MCF 10A (cell line): ENCODE measurements around the gene SNX32. TPM values are rescaled to one million over a fixed set of nuclear protein-coding genes. Genes with fewer than 3 reads are reported as not detected.

Source experiments
- BruUV-seq: library from RNA; stranded (reverse); fragments of 400-500 nt; replicated peaks from 2 replicates; lab custom pipeline; 2021; lab: Mats Ljungman, UMichigan
- CTCF ChIA-PET: fragments of 300-600 bp; sonication (Branson Sonifier 250); formaldehyde crosslinking; extraction: SDS; loops from one replicate; lab custom pipeline; 2021; ENCODE audit warnings: antibody characterized with exemption, inconsistent platforms; lab: Yijun Ruan, JAX
- POLR2A ChIA-PET: fragments of 300-600, 350-650 bp; sonication (Branson Sonifier 250); formaldehyde crosslinking; extraction: SDS; loops from one replicate; lab custom pipeline; 2020; ENCODE audit warnings: antibody characterized with exemption, inconsistent platforms; lab: Yijun Ruan, JAX
- DNase-seq: peaks from one replicate; pipeline ENCODE4 v3.0.0-alpha.2; 2018; ENCODE audit not compliant: unreplicated experiment
- H3K27ac Mint-ChIP-seq: one replicate; pipeline ENCODE4 v1.8.0; 2022; ENCODE audit warnings: mild to moderate bottlenecking, low read depth, mixed read lengths; ENCODE audit not compliant: unreplicated experiment
- H3K27me3 Mint-ChIP-seq: one replicate; pipeline ENCODE4 v1.8.0; 2022; ENCODE audit warnings: mixed read lengths; ENCODE audit not compliant: insufficient read depth, unreplicated experiment
- H3K36me3 Mint-ChIP-seq: one replicate; pipeline ENCODE4 v1.8.0; 2022; ENCODE audit warnings: mild to moderate bottlenecking, moderate library complexity, mixed read lengths; ENCODE audit not compliant: insufficient read depth, unreplicated experiment
- H3K4me1 Mint-ChIP-seq: one replicate; pipeline ENCODE4 v1.8.0; 2022; ENCODE audit warnings: mixed read lengths; ENCODE audit not compliant: insufficient read depth, unreplicated experiment
- H3K4me3 Mint-ChIP-seq: one replicate; pipeline ENCODE4 v1.8.0; 2022; ENCODE audit warnings: mild to moderate bottlenecking, moderate library complexity, mixed read lengths; ENCODE audit not compliant: unreplicated experiment
- H3K9me3 Mint-ChIP-seq: one replicate; pipeline ENCODE4 v1.8.0; 2022; ENCODE audit warnings: mixed read lengths; ENCODE audit not compliant: unreplicated experiment
- CTCF ChIP-seq: fragments of 200-600 bp; IDR thresholded peaks from one replicate; pipeline ENCODE4 v1.8.0; 2022; ENCODE audit warnings: antibody characterized with exemption, mild to moderate bottlenecking; ENCODE audit not compliant: unreplicated experiment
- intact Hi-C: fragments of 100-400 bp; cut with micrococcal nuclease; formaldehyde crosslinking; loops from 2 replicates; pipeline ENCODE4 v1.14.1; 2022
- total RNA-seq: library from RNA; stranded (reverse); gene quantifications from 2 replicates; pipeline ENCODE4 v1.2.3, GENCODE V29; 2022

SNX32 gene
- total RNA-seq, 1 experiment from 2014 or later, result not detected

DNA sequence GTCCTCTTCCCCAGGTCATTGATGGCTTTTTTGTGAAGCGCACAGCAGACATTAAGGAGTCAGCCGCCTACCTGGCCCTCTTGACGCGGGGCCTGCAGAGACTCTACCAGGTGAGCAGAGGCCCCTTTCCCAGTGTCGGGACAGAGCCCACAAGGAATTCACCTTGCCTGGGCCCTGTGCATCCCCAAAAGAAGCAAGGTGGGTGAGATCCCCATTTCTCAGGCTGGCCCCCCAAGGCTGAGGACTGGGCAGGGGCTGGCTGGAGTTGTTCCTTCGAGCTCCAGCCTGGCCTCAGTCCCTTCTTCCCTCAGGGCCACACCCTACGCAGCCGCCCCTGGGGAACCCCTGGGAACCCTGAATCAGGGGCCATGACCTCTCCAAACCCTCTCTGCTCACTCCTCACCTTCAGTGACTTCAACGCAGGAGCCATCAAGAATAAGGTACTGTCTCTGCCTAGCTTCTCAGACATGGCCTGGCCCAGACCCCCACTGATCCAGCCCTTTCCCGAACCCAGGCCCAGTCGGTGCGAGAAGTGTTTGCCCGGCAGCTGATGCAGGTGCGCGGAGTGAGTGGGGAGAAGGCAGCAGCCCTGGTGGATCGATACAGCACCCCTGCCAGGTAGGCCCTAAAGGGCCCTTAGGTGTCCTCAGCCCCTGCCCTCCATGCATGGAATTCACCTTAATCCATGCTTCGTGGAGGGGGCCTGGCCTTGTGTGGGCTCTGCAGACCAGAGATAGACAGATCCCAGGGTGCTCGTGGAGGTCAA is 31.1 kb downstream of the SNX32 start:
- H3K4me1 Mint-ChIP-seq, result peaks cover 17% of the 10 kb centered on the region
- H3K9me3 Mint-ChIP-seq, result no peaks in the 10 kb centered on the region
- H3K36me3 Mint-ChIP-seq, result peaks cover 38% of the 10 kb centered on the region
- no TSS peak for BruUV-seq
- no peak overlapping the region for H3K4me3 Mint-ChIP-seq
- intact Hi-C loops, result no loop called here
- H3K27ac Mint-ChIP-seq, result no peak overlapping the region
- no peak for TF ChIP-seq CTCF
- ChIA-PET CTCF (interaction anchor here (1.0 kb wide), 1 partner anchor 36 kb away, joined by 4 read pairs; the partner anchor contains the start of gene FOSL1), POLR2A (no interaction called here)
- no peaks in the 10 kb centered on the region for H3K27me3 Mint-ChIP-seq
- DNase-seq, result no peak

DNA sequence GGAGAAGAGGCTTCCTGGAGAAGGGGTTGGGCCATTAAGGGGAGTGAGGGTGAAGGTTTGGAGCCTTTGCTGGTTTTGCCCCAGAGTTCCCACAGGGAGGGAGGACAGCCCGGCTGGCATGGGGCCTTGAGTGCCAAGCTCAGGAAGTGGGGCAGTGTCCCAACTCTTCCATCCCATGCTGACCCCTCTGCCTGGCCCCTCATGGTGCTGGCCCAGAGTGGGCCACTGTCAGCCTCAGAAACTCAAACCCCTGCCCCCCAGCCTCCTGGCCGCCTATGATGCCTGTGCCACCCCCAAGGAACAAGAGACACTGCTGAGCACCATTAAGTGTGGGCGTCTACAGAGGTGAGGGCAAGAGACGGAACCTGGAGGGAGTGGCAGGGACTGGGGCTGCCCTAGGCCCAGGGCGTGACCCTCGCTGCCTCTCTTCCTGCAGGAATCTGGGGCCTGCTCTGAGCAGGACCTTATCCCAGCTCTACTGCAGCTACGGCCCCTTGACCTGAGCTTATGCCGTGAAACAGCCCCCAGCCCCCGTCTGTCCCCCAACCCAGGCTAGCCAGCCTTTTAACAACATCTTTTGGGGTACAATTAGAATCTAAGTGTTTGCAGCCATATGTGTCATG is 31.9 kb downstream of the SNX32 start:
- BruUV-seq, result no TSS peak
- intact Hi-C loops, result no loop called here
- Mint-ChIP-seq H3K9me3 (no peaks in the 10 kb centered on the region), H3K27me3 (no peaks in the 10 kb centered on the region), H3K36me3 (peaks cover 38% of the 10 kb centered on the region), H3K27ac (no peak overlapping the region), H3K4me3 (no peak overlapping the region), H3K4me1 (peaks cover 13% of the 10 kb centered on the region)
- DNase-seq, result no peak
- TF ChIP-seq CTCF, result no peak
- ChIA-PET POLR2A (no interaction called here), CTCF (no interaction called here)

GRCh38 chr11:65866509-65867283 is 32.9 kb downstream of the SNX32 start:
- no peak overlapping the region for H3K4me3 Mint-ChIP-seq
- peaks cover 7% of the 10 kb centered on the region for H3K4me1 Mint-ChIP-seq
- no TSS peak for BruUV-seq
- H3K36me3 Mint-ChIP-seq, result peaks cover 36% of the 10 kb centered on the region
- no peak for DNase-seq
- no peak overlapping the region for H3K27ac Mint-ChIP-seq
- no peaks in the 10 kb centered on the region for H3K9me3 Mint-ChIP-seq
- no peaks in the 10 kb centered on the region for H3K27me3 Mint-ChIP-seq
- ChIA-PET CTCF (interaction anchor here (0.8 to 1.3 kb wide), 2 partner anchors 18 to 21 kb away, joined by 3 to 4 read pairs; partner anchors contain the start of gene FIBP), POLR2A (interaction anchor here (0.6 to 0.8 kb wide), 2 partner anchors 9 to 205 kb away, joined by 3 to 4 read pairs; partner anchors contain the start of gene CFL1)
- TF ChIP-seq CTCF, result no peak
- intact Hi-C loops, result no loop called here
